Occipital lobe (tissue), 2 donors: ENCODE data around the gene NDUFB10. TPM values are rescaled to one million over a fixed set of nuclear protein-coding genes. Genes with fewer than 3 reads are reported as not detected.
A peak's percentile ranks its signal among the peaks of the same experiment; 100 is the strongest.
"Not testable (repeated sequence)": the region's sequence is repeated elsewhere in the genome, so short reads cannot be mapped to it uniquely, and the experiment has no call there.

Source experiments
- DNase-seq: peaks from one replicate; lab custom pipeline; 2025; lab: John Stamatoyannopoulos, UW
- total RNA-seq: library from RNA; depleted of rRNA; stranded (reverse); fragments of >200 nt; gene quantifications from one replicate; pipeline ENCODE4 v1.2.3, GENCODE V29; 2014

Gene NDUFB10
- total RNA-seq, 1 donor from 2014 or later, result 63.9 TPM

DNA sequence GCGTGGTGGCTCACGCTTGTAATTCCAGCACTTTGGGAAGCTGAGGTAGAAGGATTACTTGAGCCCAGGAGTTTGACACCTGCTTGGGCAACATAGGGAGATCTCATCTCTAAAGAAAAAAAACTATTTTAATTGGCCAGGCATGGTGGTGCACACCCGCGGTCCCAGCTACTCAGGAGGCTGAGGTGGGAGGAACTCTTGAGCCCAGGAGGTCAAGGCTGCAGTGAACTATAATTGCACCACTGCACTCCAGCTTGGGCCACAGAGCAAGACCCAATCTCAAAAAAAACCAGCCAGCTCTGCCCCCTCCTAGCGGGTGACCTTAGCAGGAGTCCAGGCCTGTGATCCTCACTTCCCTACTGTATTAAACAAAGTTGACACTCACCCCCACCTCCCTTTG, 35.2 kb upstream of the NDUFB10 start:
- DNase-seq, result no peak

DNA sequence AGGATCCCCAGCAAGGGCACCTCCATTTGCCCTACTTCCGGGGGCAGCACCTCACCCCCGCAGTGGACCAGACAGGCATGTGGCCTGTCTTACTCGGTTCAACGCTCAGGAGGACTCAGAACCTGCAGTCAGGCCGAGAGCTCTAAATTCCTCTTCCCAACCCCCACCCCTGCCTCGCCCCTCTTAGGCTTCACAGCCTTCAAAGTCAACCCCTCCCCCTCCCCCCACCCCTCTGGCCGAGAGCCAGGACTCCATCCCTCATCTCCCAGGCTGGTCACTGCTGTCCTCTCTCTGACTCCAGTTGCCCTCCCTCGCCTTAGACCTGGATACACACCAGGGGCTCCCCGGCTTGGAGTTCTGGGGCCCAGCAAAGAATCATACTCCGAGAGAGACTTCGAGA, 33.1 kb upstream of the NDUFB10 start:
- DNase-seq, result no peak

DNA sequence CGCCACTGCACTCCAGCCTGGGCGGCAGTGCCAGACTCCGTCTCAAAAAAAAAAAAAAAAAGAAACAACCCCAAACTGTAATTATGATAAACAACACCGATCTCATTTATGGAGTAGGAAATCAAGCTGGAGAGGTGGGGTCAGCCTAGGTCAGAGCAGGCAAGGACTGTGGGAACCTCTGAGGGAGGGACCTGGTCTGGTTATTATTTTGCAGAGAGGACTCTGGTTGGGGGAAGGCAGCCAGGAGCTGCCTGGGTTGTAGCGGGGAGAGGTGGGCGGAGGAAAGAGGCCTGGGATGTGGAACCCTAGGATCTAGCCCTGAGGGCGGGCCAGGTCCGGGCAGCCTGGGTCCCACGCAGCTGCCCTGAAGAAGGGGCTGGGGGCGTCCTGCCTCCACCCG, 30.2 kb upstream of the NDUFB10 start:
- DNase-seq, result no peak

DNA sequence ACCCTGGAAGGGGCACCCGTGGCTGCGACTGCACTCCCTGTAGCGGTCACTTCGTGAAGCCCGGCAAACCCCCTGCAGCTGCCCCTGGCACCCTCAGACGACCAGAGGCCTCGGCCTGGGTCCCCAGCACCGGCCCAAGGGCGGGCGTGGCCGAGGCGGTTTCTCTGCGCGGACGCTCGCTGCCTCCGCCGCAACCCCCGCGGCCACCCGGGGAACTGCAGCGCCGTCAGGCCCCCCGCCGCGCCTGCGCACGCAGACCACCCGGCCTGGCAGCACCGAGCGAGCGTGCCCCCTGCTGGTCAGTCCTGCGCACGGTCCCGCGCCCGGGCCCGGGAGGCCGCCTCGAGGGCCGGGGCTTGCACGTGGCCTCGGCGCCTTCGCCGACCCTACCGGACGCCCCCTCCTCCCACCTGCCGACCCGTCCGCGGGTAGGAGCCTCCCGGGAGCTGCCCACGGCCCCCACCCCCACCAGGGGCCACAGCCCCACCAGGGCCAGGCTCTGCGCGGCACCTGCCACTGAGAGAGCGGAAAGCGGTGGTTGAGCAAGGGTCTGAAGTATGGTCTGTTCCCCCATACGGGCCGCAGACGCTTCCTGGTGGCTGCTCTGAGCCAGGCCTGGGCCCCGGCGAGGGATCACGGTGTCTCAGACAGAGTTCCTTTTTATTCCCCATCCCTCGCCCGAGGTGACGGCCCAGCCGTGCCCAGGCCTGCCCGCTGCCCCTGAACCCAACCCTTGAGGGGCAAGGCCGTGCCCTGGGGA, 29.6 kb upstream of the NDUFB10 start:
- peak; percentile 68 for DNase-seq

DNA sequence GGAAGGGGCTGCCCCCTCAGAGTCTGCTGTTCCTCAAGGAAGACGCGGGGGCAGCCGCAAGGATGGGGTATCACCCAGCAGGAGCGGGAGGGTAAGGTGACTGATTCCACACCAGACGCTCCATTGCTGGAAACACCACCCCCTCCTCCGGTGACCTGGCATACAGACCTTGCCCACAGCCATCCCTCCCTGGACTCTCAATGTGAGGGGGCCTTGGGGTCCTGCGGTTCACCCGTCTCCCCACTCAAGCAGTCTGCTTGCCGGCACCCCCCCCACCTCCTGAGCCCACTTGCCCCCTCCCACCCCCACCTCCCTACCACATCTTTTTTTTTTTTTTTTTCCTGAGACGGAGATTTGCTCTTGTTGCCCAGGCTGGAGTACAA, 29.0 kb upstream of the NDUFB10 start:
- no peak for DNase-seq

DNA sequence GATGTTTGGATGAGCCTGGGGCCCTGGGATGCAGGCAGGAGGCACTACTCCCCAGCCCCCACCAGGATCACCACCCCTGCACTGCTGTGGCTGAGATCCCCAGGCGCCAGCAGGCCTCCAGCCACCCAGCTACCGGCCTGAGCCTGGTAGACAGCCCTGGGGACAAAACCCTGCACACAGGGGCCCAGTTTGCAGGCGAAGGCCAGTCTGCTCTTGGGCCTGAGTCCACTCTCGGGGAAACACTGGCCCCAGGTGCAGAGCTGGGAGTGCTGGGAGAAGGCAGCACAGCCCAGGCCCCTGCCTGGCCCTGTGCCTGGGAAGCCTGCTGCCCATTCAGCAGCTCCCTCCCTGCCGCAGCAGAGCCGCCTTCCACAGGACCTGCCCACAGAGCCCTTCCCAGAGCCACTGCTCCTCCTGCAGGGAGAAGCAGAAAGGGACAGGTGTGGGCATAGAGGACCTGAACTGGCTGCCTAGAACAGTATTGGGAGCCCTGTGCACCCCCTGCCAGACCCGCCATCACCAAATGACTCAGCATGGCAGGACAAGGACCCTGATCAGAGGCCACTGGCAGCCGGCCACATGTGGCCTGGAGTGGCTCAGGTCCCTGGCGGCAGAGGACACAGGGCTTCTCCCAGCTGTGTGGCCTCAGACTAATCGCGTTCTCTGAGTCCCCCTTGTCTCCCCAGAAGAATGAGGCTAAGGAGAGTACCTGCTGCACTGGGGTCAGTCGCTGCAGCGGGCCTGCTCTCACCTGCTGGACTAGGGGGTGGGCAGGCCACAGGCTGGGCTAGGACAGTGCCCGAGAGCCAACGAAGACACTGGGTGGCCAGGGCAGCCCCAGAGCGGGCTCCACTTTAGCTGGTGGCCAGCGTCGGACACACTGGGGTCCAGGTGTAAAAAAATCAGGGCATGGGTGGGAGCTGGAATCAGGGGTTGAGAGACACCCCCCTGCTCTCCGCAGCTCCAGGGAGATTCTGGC, 27.0 kb upstream of the NDUFB10 start:
- DNase-seq, result no peak

DNA sequence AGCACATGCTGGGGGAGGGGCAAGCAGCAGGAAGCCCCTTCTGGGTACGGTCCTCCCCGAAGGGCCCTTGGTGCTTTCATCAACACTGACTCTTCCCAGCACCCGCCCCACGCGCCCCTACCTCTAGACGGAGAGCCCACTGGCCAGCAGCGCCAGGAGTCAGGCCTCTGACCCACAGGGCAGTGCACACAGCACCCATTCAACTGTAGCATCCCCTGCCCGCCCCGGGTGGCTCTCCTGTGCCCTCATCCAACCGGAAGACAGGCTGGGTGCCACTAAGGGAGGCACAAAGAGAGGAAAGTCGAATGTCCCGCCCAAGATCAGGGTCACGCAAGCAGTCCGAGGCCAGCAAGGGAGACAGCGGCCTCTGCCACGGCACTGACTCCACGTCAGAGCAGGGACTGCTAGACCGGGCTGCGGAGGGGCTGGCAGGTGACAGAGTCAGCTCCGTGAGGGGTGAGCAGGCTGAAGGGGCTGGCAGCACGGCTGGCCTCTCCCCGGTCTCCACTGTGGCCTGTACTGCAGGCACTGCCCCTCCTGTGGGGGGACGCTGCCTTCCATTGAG, 26.2 kb upstream of the NDUFB10 start:
- no peak for DNase-seq

DNA sequence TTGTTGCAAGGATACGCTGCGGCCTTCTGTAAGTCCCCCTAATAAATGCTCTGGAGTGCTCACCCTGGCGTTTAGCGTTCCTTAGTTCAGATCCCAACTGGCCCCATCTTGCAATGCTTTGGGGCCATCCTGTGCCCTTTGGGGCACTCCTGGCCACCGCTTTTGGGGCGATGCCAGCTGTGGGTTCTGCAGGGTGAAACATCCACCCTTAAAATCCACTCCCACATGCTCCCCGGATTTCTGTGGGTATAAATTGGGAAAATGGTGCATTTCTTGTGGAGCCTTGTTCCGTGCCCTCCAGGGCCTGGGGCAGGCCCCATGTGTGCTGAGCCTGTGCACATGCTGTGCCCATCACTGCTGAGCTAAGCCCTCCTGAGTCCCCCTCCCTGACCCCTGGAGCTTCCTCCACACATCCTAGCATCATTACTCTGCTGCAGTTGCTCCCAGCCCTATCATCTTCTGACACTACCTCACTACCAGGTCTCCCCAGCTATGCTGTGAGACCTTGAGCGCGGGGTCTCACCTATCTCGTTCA, 22.3 kb upstream of the NDUFB10 start:
- no peak for DNase-seq

DNA sequence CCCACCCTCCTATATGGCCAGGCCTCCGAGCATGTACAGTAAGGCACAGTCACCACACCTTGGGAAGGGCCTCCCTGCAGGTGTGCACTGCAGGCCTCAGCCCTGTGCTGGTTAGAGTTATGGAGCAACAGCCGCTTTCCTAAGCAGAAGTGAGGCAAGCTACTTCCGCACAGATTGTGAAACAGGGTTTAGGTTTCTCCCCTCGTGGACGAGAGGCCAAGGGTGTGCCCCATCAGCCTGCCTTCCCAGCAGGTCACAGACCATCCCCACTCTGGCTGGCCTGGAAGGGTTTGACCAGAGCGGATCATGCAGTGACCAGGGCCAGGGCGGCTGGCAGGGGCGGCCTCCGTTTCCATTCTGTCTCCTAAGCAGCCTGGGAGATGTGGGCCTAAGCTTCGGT, 21.0 kb upstream of the NDUFB10 start:
- no peak for DNase-seq

DNA sequence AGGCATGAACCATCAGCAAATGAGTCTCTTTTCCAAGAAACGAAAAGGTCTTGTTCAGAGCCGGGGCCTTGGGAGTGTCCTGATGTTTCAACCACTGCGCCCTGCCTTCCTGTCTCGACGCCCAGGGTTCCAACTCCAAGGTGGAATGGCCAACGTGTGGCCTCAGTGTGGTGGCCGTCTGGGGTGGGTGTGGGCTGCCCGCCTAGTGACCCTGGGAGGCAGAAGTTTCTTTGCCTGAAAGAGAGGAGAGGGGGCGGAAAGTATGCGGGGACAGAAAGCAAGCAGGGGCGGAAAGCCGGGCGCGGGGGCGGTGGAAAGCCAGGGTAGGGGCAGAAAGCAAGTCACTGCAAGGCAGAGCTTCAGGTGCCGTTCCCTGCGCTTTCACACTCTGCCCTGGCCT, 20.4 kb upstream of the NDUFB10 start:
- no peak for DNase-seq

DNA sequence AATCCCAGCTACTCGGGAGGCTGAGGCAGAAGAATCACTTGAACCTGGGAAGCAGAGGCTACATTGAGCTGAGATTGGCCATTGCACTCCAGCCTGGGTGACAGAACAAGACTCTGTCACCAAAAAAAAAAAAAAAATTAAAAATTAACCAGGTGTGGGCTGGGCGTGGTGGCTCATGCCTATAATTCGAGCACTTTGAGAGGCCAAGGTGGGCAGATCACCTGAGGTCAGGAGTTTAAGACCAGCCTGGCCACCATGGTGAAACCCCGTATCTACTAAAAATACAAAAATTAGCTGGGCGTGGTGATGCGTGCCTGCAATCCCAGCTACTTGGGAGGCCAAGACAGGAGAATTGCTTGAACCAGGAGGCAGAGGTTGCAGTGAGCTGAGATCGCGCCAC, 19.5 kb upstream of the NDUFB10 start:
- not testable (repeated sequence) for DNase-seq

DNA sequence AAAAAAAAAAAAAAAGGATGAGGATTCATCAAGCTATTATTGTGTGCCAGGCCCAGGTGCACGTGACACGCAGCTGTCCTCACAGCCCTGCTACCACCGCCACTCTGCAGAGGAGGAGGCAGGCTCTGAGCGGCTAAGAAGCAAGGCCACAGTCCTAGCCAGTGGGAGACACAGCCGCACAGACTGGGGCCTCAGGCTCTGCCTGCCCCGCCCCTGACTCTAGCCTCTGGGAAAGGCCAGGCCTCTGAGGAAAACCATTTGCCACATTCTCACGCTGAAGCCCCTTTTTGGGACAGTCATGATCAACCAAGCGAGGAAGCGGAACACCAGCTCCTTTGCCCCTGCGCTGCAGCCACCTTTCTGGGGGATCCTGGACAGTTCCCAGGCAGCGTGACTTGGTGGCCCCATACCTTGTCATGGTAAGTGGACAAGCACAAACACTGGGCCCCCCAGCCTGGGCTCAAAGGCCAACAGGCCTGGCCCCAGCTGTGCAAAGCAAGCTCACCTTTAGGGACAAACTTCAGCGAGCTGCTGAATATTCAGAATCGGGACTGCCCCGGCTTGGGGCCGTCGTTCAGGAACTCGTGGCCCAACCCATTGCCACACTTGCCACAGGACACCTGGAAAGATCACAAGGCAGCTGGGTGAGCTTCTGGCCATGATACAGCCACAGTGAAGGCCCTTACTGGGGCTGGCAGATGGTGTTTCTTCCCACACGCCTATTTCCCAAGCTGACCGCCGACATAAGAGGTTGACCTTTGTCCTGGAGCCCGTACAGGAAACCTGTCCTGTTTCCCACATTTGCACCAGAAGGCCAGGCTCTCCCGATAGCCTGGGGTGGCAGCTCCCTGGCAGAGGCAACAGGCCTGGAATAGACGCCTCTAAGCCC, 18.8 kb upstream of the NDUFB10 start:
- no peak for DNase-seq

DNA sequence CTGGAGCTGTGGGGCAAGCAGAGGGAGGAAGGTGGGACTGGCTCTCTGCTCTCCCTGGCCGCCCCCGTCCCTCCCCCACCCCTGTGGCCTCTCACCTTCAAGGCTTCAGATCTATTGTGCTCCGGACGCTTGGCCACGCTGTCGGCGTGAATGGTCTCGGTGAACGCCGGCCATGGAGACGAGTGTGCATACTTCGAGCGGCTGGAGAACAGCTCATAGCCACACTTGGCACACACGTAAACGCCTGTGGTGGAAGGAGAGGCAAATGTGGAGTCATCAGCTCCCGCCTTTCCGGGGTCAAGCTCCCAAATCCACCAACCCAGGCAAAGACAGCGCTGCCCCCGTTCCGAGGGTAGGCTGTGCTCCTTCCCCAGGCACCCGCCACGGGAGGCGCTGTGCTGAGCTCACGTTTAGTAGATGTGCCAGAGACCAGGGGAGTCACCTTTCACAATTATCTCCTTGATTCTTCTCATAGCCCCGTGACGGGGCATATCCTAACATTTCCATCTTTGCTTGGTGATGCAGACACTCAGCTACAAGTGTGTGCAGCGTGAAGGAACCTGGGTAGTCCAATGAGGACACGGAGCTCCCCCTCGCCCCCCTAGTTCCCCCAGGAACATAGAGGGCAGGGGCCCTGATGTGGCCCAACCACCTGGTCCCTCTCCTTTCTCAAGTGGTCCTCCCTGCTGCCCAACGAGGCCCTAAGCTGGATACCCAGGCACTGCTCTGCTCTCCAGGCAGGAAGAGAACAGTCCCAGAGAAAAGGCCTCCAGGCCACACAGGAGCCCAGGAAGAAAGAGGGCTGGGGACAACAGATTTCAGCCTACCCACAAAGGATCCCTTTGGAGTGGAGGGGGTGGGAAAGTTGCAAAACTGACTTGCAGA, 17.9 kb upstream of the NDUFB10 start:
- no peak for DNase-seq

DNA sequence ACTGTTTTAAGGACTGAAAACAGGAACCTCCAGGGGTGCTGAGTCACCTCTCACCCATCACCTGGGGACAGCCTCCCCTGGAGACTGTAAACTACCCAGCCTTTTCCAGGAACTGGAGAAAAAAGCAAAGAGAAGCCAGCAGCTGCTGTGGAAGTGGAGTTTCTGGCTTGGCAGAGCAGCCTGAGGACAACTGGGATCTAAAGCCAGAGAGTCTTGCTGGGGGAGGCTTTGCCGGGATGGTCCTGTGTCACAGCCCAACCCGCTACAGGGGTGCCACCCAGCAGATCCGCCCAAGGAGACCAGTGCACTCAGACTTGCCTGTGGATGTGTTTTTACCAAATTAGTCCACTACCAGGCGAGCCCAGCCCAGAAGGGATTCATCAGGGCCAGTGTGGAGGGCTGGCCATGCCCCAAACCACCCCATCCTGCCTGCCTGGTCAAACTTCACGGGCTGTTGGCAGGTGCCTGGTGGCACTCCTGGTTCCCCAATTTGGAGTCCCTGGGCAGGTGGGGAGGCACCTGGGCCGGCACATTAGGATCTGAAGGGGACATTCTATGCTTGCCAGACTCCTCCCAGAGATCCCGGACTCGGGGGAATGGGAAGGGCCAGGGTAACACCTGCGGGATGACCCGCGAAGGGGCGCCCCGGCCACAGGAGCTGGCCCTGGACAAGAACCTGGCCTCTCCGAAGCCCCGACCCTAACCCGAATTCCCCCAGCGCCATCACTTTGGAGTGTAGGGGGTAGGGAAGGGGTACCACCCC, 17.1 kb upstream of the NDUFB10 start:
- DNase-seq, result no peak

DNA sequence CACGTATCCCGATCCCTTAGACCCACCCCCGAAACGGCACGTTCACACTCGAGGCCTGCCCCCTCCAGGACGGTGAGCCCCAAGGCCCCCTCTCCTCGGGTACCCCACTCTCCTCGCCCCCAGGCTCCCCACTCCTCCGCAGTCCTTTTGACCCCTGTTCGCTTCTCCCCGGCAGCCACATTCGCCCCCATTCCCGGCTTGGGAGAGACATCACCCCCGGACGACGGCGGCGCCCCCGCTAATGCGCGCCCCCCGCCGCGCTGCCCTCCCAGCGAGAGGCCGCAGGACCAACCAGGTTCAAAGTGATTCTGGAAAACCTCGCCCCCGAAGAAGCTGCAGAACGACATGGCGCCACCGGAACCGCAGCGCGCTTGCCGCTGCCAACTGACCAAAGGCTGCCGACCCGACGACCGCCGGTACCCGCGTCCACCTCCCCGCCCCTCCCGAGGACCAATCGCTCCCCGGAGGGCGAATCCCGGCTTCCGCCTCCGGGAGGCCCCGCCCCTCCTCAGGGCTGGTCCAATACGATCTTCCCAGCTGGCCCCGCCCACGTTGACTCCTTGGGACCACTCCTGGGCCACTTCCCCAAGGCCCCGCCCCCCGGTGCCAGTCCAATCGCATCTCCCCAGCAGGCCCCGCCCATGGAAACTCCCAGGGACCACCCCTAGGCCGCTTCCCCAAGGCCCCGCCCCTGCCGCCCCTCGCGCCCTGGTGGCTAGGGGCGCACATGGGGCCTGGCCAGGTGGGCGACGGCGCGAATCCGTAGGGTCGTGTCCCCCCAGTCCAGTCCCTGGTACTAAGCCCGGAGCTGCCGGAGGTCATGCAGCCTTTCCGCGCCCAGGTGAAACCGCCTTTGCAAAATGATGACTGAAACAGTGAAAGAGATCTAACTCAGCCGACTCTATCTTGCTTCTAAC, 16.3 kb upstream of the NDUFB10 start, which contains the start of gene MSRB1:
TSS of gene MSRB1 (minus strand) at position 390 of the 917 bp plus-strand sequence. CDS start at position 347, 43 bp downstream.
- peak; percentile 98 for DNase-seq

DNA sequence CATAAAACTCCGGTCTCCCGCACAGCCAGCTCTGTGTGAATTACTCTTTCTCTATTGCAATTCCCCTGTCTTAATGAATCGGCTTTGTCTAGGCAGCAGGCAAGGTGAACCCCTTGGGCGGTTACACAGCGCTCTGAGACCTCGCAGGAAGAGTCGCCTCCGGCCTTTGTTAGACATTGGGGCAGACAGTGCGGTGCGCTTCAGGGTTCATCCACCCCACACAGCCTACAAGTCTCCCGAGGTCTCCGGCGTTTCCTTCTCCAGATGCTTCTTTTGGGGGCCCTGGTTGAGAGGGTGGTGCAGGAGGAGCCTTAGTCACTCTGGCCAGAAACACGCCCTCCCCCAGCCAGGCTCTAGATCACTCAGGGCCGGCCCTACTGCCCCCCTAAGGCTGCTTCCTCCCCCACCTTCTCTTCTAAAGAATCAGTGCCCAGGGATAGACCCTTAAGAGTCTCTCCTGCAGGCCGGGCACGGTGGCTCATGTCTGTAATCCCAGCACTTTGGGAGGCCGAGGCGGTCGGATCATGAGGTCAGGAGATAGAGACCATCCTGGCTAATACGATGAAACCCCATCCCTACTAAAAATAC, 14.6 kb upstream of the NDUFB10 start:
- DNase-seq, result no peak

DNA sequence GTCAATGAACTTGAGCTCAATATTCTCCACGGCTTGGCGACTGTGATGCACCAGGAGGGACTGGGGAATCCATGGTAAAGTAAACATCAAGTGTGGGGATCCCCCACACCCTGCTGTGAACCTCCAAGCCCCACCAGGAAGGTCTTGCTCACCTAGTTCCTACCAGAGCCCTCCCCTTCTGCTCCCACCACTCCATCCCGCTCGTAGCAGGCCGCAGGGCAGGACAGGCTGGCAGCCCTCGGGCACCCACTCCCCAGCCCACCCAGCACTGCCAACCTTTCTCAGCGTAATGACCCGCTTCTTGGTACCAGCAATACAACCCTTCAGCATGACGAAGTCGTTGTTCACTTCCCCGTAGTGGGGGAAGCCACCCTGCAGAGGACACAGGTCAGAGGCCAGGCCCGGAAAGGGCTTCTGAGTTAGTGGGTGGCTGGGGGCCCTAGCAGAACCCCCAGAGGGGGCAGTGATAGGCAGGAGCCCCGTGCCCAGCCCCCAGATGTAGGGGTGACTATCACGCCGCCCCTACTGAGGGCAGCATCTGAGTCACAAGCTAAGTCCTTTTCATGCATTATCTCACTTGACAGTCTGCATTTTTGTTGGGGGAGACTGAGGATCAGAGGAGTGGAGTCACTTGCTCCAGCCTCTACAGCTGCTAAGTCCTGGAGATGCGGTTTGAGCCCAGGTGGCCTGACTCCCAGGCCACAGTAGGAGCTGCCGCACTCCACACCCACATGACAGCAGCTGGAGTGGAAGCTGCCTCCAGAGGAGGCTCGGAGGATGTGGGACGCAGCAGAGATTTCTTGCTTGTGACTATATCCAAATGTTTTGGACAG, 13.6 kb upstream of the NDUFB10 start:
- DNase-seq, result no peak
